Activated T-helper 2 cell treated with anti-CD3 and anti-CD28 coated beads, Interferon-gamma antibody, Interleukin-2, Interleukin-4, amounts not matched to agents 10 μg/mL and 5 μg/mL and 100 μg/mL, durations not matched to agents 14 hours and 24 hours and 36 hours (primary cell): ENCODE measurements around the gene GYS1. TPM values are rescaled to one million over a fixed set of nuclear protein-coding genes. Genes with fewer than 3 reads are reported as not detected.

Experiments used
- DNase-seq: peaks from one replicate; pipeline ENCODE4 v3.0.0; 2021; ENCODE audit warnings: low spot score
- H3K27ac Mint-ChIP-seq: one replicate; pipeline ENCODE4 v1.8.0; 2021; ENCODE audit warnings: mixed read lengths
- H3K27me3 Mint-ChIP-seq: one replicate; pipeline ENCODE4 v1.8.0; 2021; ENCODE audit warnings: low read depth, mixed read lengths
- H3K36me3 Mint-ChIP-seq: one replicate; pipeline ENCODE4 v1.8.0; 2021; ENCODE audit warnings: low read depth, mixed read lengths
- H3K4me1 Mint-ChIP-seq: one replicate; pipeline ENCODE4 v1.8.0; 2021; ENCODE audit warnings: low read depth, mixed read lengths
- H3K4me3 Mint-ChIP-seq: one replicate; pipeline ENCODE4 v1.8.0; 2021; ENCODE audit warnings: low read depth, mild to moderate bottlenecking, moderate library complexity, mixed read lengths
- H3K9me3 Mint-ChIP-seq: one replicate; pipeline ENCODE4 v1.8.0; 2021; ENCODE audit warnings: mixed read lengths
- intact Hi-C: fragments of 100-400 bp; cut with micrococcal nuclease; formaldehyde crosslinking; loops from one replicate; pipeline ENCODE4 v1.15.1; 2023
- total RNA-seq: library from RNA; stranded (reverse); gene quantifications from 2 replicates; pipeline ENCODE4 v1.2.3, GENCODE V29; 2022

GYS1 gene
- total RNA-seq, 1 donor from 2014 or later, result 70.3 TPM

DNA sequence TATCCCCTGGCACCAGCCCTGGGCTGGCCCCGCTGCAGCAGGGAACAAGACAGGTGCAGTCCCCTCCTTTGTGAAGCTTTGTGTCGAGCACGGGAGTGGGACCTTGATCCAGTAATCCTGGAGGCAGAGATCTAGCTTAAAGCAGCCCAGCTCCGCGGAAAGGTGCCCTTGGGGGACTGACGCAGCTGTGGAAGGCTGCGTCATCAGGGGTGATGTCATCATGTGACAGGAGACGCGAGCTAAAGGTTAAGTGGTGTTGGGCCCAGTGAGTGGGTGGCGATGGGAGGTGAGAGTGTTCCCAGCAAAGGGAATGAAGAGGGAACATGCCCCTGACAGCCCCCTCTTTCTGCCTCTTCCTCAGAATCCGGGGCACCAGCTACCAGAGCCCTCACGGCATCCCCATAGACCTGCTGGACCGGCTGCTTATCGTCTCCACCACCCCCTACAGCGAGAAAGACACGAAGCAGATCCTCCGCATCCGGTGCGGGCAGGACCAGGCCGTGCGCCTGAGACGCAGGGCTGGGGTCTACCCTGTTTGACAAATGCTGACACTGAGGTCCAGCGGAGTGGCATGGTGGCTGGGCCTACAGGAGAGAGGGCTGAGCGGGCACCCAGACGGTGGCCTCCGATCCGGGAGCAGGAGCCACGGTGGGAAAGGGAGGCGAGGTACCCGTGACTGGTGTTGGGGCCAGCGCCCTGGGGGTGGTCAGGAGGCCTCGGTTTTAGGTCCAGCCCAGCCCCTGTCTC lies 21.2 kb upstream of the GYS1 start:
- H3K27ac Mint-ChIP-seq, result no peak overlapping the region
- no peak for DNase-seq
- H3K4me1 Mint-ChIP-seq, result peaks cover 10% of the 10 kb centered on the region
- H3K4me3 Mint-ChIP-seq, result no peak overlapping the region
- peaks cover 7% of the 10 kb centered on the region for H3K27me3 Mint-ChIP-seq
- intact Hi-C loops, result no loop called here
- H3K36me3 Mint-ChIP-seq, result peaks cover 38% of the 10 kb centered on the region
- no peaks in the 10 kb centered on the region for H3K9me3 Mint-ChIP-seq

DNA sequence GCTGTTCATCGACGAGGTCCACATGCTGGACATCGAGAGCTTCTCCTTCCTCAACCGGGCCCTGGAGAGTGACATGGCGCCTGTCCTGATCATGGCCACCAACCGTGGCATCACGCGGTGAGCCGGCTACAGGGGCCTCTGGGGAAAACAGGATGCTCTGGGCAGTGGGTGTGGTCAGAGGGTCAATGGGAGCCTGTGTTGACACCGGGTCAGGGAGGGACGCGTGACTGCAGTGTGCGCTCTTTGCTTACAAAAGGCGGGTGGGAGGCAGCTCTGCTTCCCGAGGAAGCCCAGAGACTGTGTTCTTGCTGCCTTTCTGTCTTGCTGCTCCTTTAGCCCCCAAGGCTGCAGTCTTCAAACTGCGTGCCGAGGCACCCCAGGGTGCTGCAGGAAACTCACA lies 18.1 kb upstream of the GYS1 start:
- no peak overlapping the region for H3K27ac Mint-ChIP-seq

DNA sequence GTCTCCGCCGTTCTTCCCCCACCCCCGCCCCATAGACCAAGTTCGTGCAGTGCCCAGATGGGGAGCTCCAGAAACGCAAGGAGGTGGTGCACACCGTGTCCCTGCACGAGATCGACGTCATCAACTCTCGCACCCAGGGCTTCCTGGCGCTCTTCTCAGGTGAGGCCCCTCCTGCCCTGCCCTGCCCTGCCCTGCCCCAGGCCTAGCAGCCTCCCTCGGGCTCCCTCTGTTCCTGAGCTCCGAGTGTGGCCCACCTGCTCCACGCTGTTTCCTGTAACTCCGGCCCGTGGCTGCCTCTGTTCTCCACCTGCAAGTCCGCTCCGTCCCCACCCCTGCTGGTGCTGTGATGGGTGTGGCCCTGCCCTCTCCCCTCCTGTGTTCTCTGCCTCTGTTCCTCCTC lies 17.3 kb upstream of the GYS1 start:
- no peak for DNase-seq
- H3K36me3 Mint-ChIP-seq, result peaks cover 49% of the 10 kb centered on the region
- H3K9me3 Mint-ChIP-seq, result no peaks in the 10 kb centered on the region
- H3K27me3 Mint-ChIP-seq, result no peaks in the 10 kb centered on the region
- H3K4me1 Mint-ChIP-seq, result no peaks in the 10 kb centered on the region
- no peak overlapping the region for H3K27ac Mint-ChIP-seq
- intact Hi-C loops, result no loop called here
- H3K4me3 Mint-ChIP-seq, result no peak overlapping the region

More for the DNA sequence above, 18.1 kb upstream of the GYS1 start:
- Mint-ChIP-seq H3K36me3 (peaks cover 47% of the 10 kb centered on the region), H3K4me1 (no peaks in the 10 kb centered on the region), H3K27me3 (no peaks in the 10 kb centered on the region), H3K9me3 (no peaks in the 10 kb centered on the region), H3K4me3 (no peak overlapping the region)
- intact Hi-C loops, result no loop called here
- DNase-seq, result no peak

DNA sequence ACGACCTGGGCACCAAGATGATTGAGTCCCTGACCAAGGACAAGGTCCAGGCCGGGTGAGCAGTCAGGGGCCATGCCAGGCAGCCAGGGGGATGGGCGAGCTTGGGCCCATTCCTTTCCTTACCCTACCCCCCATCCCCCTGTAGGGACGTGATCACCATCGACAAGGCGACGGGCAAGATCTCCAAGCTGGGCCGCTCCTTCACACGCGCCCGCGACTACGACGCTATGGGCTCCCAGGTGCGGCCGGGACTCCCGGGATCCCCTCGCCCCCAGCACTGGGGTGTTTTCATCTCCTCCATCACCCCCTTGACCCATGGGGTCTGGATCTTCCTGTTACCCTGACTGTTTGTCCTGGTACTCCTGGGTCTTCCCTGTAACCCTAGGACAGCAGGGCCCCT lies 16.7 kb upstream of the GYS1 start:
- Mint-ChIP-seq H3K36me3 (peaks cover 50% of the 10 kb centered on the region), H3K4me1 (no peaks in the 10 kb centered on the region), H3K27ac (no peak overlapping the region), H3K4me3 (no peak overlapping the region), H3K27me3 (no peaks in the 10 kb centered on the region), H3K9me3 (no peaks in the 10 kb centered on the region)
- intact Hi-C loops, result no loop called here
- no peak for DNase-seq

DNA sequence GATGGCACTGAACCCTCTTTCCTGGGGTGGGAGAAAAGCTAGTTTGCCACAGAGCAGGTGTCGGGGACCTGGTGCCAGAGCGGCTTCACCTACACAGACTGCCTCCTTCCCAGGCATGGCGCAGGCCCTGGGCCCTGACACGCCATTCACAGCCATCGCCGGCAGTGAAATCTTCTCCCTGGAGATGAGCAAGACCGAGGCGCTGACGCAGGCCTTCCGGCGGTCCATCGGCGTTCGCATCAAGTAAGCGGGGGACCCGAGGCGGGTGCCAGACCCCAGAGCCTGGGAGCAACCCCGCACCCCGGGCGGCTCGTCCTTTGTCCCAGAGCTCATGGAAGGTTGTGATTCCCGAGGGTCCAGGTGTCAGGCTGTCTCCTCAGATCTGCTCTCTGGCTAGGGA lies 13.8 kb upstream of the GYS1 start:
- no peak overlapping the region for H3K27ac Mint-ChIP-seq
- intact Hi-C loops, result no loop called here
- no peaks in the 10 kb centered on the region for H3K9me3 Mint-ChIP-seq
- peaks cover 63% of the 10 kb centered on the region for H3K36me3 Mint-ChIP-seq
- no peak overlapping the region for H3K4me3 Mint-ChIP-seq
- no peak for DNase-seq
- no peaks in the 10 kb centered on the region for H3K27me3 Mint-ChIP-seq
- no peaks in the 10 kb centered on the region for H3K4me1 Mint-ChIP-seq

DNA sequence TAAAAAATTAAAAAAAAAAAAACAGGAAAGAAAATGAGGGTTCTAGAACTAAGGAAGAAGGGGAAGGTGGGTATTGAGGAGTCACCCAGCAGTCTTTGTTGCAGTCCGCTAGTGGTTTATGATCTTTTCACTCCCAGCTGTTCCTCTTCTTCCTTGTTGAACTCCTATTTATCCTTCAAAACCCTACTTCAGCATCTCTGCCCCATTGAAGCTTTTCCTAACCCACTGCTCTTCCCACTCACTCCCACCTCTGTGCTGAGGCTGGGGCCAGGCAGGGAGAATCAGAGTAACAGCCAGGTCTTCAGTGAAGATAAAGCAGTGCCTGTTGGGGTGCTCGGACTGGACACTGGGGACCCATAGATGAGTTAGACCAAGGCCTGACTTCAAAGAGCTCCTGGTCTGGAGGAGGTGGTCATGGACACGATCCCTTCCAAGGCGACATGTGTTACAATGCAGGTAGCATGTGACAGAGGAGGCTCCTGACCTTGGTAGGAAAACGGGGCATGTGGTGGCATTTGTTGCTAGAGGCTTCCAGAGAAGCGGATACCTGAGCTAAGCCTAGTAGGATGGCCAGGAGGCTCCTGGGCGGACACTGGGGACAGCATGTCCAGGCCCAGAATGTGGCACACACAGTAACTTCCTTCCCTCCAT lies 12.0 kb upstream of the GYS1 start:
- Mint-ChIP-seq H3K9me3 (no peaks in the 10 kb centered on the region), H3K4me1 (no peaks in the 10 kb centered on the region), H3K27me3 (no peaks in the 10 kb centered on the region), H3K36me3 (peaks cover 52% of the 10 kb centered on the region), H3K4me3 (no peak overlapping the region), H3K27ac (no peak overlapping the region)
- intact Hi-C loops, result no loop called here
- DNase-seq, result no peak

DNA sequence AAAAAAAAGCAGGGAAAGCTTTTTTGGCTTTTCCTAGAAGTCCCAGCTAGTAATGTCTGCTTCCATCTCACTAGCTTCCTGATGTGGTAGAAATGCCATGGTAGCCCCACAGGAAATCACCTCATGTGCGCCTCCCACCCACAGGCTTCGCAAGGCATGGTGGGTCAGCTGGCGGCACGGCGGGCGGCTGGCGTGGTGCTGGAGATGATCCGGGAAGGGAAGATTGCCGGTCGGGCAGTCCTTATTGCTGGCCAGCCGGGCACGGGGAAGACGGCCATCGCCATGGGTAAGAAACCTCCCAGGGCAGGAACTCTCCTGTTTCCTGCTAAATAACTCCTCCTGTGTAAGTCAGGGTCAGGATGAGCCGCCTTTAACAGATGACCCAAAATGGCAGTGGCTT lies 11.0 kb upstream of the GYS1 start:
- Mint-ChIP-seq H3K9me3 (no peaks in the 10 kb centered on the region), H3K36me3 (peaks cover 55% of the 10 kb centered on the region), H3K4me3 (no peak overlapping the region), H3K4me1 (no peaks in the 10 kb centered on the region), H3K27me3 (no peaks in the 10 kb centered on the region), H3K27ac (no peak overlapping the region)
- intact Hi-C loops, result no loop called here
- DNase-seq, result no peak

DNA sequence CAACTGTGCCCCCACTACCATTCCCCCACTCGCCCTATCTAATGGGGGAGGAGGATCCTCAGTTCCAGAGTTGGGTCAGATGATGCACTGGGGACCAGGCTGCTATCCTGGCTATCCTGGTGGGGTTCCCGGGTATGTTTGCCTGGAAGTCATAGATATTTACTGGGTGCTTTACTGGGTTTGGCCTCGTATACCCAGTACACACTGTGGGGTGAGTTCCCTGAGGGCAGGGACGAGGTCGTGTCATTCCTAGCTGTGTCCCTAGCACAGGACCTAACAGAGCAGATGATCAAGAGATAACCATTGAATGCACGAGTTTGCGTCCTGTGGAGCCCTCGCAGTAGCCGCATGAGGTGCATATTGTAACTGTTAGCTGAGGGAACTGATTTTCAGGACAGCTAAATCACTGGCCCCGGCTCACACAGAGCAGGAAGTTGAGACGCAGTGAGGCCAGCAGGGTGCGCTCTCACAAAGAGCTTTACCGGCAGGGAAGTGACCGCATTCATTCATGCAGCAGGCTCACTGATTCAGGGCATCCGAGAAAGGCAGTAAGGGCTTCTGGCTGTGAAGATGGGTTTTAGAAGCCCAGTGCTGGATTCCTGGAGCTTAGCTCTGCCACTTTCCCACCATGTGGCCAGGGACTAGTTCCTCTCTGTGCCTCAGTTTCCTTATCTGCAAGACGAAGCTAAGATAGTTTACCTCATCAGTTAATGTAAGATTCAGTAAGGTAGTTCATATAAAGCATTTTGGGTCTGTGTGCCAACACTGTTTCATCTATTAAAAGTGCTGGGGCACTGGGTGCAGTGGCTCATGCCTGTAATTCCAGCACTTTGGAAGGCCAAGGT lies 6.6 kb upstream of the GYS1 start:
- H3K27ac Mint-ChIP-seq, result no peak overlapping the region
- peaks cover 10% of the 10 kb centered on the region for H3K4me1 Mint-ChIP-seq
- no peak overlapping the region for H3K4me3 Mint-ChIP-seq
- no peaks in the 10 kb centered on the region for H3K27me3 Mint-ChIP-seq
- peaks cover 46% of the 10 kb centered on the region for H3K36me3 Mint-ChIP-seq
- DNase-seq, result peak; percentile 58
- intact Hi-C loops, result loop anchor here (10.0 kb wide), 1 partner anchor 145 kb away; no protein-coding TSS in a partner anchor
- no peaks in the 10 kb centered on the region for H3K9me3 Mint-ChIP-seq

DNA sequence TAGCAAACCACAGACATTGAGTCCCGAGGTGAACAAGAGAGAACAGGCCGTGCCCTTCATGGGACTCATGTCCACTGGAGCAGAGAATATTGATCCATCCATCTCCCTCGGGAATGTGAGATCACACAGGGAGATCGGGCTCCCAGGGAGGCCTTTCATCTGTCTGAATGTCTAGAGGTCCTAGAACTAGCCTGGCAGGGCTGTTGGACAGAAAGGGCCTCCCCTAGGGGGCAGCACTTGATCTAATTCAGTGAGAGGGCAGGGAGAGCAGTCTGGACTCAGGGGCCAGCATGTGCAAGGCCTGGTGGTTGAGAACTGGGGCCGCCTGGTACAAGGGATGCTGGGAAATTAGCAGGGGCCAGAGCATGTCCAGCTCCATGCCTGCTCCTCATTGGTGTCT lies 4.9 kb upstream of the GYS1 start:
- Mint-ChIP-seq H3K4me1 (peaks cover 16% of the 10 kb centered on the region), H3K9me3 (no peaks in the 10 kb centered on the region), H3K4me3 (no peak overlapping the region), H3K36me3 (peaks cover 34% of the 10 kb centered on the region), H3K27ac (no peak overlapping the region), H3K27me3 (no peaks in the 10 kb centered on the region)
- intact Hi-C loops, result loop anchor here (10.0 kb wide), 1 partner anchor 147 kb away; no protein-coding TSS in a partner anchor
- DNase-seq, result peak; percentile 46

DNA sequence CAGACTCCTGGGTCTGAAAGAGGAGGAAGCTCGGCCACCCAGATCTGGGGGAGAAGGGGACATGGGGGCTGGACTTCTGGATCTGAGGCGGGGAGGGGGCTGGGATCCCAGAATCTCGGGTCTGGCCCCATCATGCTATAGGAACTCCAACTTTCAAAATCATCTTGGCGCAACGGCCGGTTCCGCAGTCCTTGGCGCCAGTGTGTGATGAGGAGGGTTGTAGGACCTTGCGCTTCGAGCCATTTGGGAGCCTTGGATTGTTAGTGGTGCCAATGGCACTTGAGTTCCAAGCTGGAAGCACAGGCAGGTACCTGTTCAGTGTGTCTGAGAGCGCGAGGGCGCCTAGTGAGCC lies 902 bp upstream of the GYS1 start:
- Mint-ChIP-seq H3K4me1 (peaks cover 30% of the 10 kb centered on the region), H3K27me3 (no peaks in the 10 kb centered on the region), H3K4me3 (peak overlapping the region; percentile 94), H3K36me3 (peaks cover 36% of the 10 kb centered on the region), H3K27ac (peak overlapping the region; percentile 98), H3K9me3 (no peaks in the 10 kb centered on the region)
- no peak for DNase-seq
- intact Hi-C loops, result loop anchor here (10.0 kb wide), 1 partner anchor 151 kb away; no protein-coding TSS in a partner anchor

DNA sequence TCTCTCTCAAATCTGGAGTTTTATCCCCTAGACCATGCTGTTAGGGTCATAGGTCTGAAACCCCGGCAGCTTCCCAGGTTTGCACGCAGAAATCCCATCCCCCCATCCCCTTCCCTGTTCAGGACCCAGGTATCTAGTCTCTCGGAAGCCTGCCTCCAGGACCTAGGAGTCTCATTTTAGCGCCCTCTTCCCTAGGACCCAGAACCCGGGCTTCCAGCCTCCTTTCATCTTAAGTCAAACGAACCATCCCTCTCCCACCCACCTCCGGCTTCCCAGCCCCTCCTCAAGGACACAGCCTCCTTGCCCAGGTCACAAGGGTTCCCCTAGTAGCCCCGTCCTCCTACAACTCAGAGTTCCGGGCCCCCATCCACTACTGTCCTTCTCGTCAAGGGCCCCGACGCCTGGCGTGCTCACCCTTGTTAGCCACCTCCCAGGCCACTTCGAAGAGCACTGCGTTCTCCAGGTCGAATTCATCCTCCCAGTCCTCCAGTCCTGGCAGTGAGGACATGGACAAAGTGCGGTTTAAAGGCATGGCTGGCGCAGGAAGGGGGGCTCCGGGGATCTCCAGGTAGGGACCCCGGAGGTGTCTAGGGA lies 431 bp downstream of the GYS1 start:
- Mint-ChIP-seq H3K4me1 (peaks cover 28% of the 10 kb centered on the region), H3K36me3 (peaks cover 38% of the 10 kb centered on the region), H3K4me3 (peak overlapping the region; percentile 94), H3K27ac (peak overlapping the region; percentile 98), H3K9me3 (no peaks in the 10 kb centered on the region), H3K27me3 (no peaks in the 10 kb centered on the region)
- DNase-seq, result no peak
- intact Hi-C loops, result loop anchor here (1.0 to 10.0 kb wide), 2 partner anchors 27 to 152 kb away; partner anchors contain the start of gene FTL

DNA sequence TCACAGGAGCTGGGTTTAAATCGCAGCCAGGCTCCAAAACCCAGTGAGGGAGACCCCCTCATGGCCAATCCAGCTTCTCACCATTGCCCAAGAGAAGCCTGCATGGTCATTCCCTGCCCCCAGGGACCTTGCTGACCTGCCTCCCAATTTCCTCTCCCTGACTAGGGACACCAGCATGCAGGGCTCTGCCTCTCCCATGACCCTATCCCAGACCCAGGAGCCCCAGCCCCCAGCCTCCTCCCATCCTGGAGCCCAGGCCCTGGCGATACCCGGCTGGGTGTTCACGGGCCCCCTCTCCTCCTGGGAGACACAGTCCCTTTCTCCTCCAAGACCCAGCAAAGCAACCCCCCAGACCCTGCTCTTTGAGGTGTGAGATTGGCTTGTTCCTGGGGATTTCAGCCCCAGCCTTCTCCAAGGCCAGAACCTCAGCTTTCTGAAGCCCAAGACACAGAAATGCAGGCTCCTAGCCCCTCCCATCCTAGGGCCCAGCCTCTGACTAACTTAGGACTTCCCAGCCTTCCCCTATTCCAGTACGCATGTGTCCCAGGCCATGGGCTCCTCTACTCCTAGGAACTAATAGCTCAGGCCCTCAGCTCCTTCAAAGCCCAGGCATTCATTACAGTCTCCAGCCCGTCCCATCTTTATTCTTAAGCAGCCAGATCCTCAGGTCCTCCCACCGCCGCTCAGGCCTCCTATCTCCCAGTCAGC lies 1.1 kb downstream of the GYS1 start:
- intact Hi-C loops, result loop anchor here (10.0 kb wide), 1 partner anchor 153 kb away; no protein-coding TSS in a partner anchor
- DNase-seq, result no peak
- Mint-ChIP-seq H3K27me3 (no peaks in the 10 kb centered on the region), H3K4me1 (peaks cover 29% of the 10 kb centered on the region), H3K9me3 (no peaks in the 10 kb centered on the region), H3K4me3 (peak overlapping the region; percentile 94), H3K36me3 (peaks cover 44% of the 10 kb centered on the region), H3K27ac (peak overlapping the region; percentile 98)
